Skeletal muscle tissue (tissue), 4 donors: ENCODE data around the gene HNRNPA0. TPM values are rescaled to one million over a fixed set of nuclear protein-coding genes. Genes with fewer than 3 reads are reported as not detected.
A peak's percentile ranks its signal among the peaks of the same experiment; 100 is the strongest.

ENCODE experiments used
- H3K27ac ChIP-seq: one replicate; pipeline ENCODE4 v1.7.0; 2013; ENCODE audit warnings: mild to moderate bottlenecking, low read depth, low read length, inconsistent platforms
- H3K27me3 ChIP-seq, 3 donors: one replicate each; pipeline ENCODE4 v1.7.0; 2013; ENCODE audit warnings: low read length in 3 of 3; ENCODE audit not compliant: control insufficient read depth in 3 of 3, insufficient read depth in 3 of 3
- H3K36me3 ChIP-seq, 3 donors: one replicate each; pipeline ENCODE4 v1.7.0; 2013; ENCODE audit warnings: low read length in 3 of 3; ENCODE audit not compliant: control insufficient read depth in 3 of 3, insufficient read depth in 3 of 3
- H3K4me1 ChIP-seq, 3 donors: one replicate each; pipeline ENCODE4 v1.7.0; 2013; ENCODE audit warnings: low read length in 3 of 3, mild to moderate bottlenecking in 3 of 3; ENCODE audit not compliant: control insufficient read depth in 3 of 3, insufficient read depth in 3 of 3
- H3K4me3 ChIP-seq, 3 donors: one replicate each; pipeline ENCODE4 v1.7.0; 2013; ENCODE audit warnings: low read length in 3 of 3
- H3K9ac ChIP-seq, 3 donors: one replicate each; pipeline ENCODE4 v1.7.0; 2013; ENCODE audit warnings: low read length in 3 of 3, mild to moderate bottlenecking in 3 of 3, moderate library complexity in 2 of 3, low read depth in 1 of 3
- H3K9me3 ChIP-seq, 3 donors: one replicate each; pipeline ENCODE4 v1.7.0; 2013; ENCODE audit warnings: low read length in 3 of 3; ENCODE audit not compliant: control insufficient read depth in 3 of 3
- total RNA-seq: library from RNA; depleted of rRNA; stranded (reverse); fragments of >200 nt; gene quantifications from one replicate; pipeline ENCODE4 v1.2.3, GENCODE V29; 2014
- donor health status: Osteomylitis.

HNRNPA0 gene
- total RNA-seq, 1 donor from 2014 or later, result 18.8 TPM

- no peak overlapping the region for H3K4me3 ChIP-seq
- H3K9ac ChIP-seq, result no peak overlapping the region
- peaks cover 0 to 1% (median 0%) of the 10 kb centered on the region in 3 donors for H3K9me3 ChIP-seq
- H3K36me3 ChIP-seq, result peaks cover 0 to 6% (median 0%) of the 10 kb centered on the region in 3 donors
- no peak overlapping the region for H3K27ac ChIP-seq
- H3K4me1 ChIP-seq, result no peaks in the 10 kb centered on the region
- no peaks in the 10 kb centered on the region for H3K27me3 ChIP-seq
Observed at GRCh38 chr5:137712139-137712667, 42.0 kb downstream of the HNRNPA0 start.

DNA sequence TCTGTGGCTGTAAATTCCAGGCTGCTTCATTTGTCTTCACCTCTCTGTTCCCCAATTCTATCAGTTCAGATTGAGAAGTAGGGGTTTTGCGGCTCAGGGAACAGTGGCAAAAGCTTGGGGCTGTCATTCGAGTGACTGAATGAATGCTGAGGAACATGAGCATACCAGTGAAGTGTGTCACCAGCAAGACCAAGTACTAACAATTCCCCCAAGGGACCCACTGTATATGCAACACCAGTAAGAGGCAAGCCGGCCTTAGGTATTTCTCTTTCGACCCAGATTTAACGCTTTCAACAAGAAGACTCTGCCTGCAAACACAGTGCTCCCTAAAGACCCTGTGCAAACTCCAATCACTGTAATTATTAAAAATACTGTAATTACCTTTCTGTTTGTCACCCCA, 44.1 kb downstream of the HNRNPA0 start:
- no peaks in the 10 kb centered on the region for H3K4me1 ChIP-seq
- no peak overlapping the region for H3K9ac ChIP-seq
- no peaks in the 10 kb centered on the region for H3K27me3 ChIP-seq
- H3K27ac ChIP-seq, result no peak overlapping the region
- H3K9me3 ChIP-seq, result peaks cover 0 to 1% (median 0%) of the 10 kb centered on the region in 3 donors
- peaks cover 0 to 8% (median 0%) of the 10 kb centered on the region in 3 donors for H3K36me3 ChIP-seq
- no peak overlapping the region for H3K4me3 ChIP-seq

GRCh38 chr5:137708796-137709559, 45.2 kb downstream of the HNRNPA0 start:
- H3K27me3 ChIP-seq, result no peaks in the 10 kb centered on the region
- peaks cover 0 to 9% (median 0%) of the 10 kb centered on the region in 3 donors for H3K36me3 ChIP-seq
- no peak overlapping the region for H3K27ac ChIP-seq
- no peak overlapping the region for H3K4me3 ChIP-seq
- H3K4me1 ChIP-seq, result no peaks in the 10 kb centered on the region
- H3K9ac ChIP-seq, result no peak overlapping the region
- H3K9me3 ChIP-seq, result peaks cover 0 to 1% (median 0%) of the 10 kb centered on the region in 3 donors

DNA sequence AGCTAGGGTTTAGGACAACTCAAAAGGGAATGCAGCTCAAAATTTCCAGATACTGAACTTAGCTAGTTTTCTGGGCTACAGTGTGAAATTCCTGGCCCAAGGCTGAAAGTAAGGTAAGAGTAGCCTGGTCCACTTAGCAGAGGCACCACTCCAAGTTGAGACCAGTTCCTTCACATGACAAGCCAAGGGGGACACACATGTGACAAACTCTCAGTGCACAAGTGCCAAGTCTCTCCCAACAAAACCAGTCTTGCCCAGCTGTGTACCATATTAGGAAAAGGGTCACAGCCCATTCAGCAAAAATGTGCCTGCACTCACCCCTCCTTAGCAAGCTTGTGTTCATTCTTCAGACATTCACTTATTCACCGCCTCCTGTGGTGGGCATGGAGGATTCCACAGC, 46.1 kb downstream of the HNRNPA0 start:
- Histone ChIP-seq H3K27ac (no peak overlapping the region), H3K9ac (no peak overlapping the region), H3K27me3 (no peaks in the 10 kb centered on the region), H3K9me3 (no peaks in the 10 kb centered on the region), H3K4me1 (no peaks in the 10 kb centered on the region), H3K36me3 (peaks cover 0 to 9% (median 0%) of the 10 kb centered on the region in 3 donors), H3K4me3 (no peak overlapping the region)

GRCh38 chr5:137706841-137707240, 47.3 kb downstream of the HNRNPA0 start:
- Histone ChIP-seq H3K36me3 (peaks cover 0 to 9% (median 0%) of the 10 kb centered on the region in 3 donors), H3K27me3 (no peaks in the 10 kb centered on the region), H3K9me3 (no peaks in the 10 kb centered on the region), H3K4me1 (no peaks in the 10 kb centered on the region), H3K9ac (no peak overlapping the region), H3K4me3 (no peak overlapping the region), H3K27ac (no peak overlapping the region)

DNA sequence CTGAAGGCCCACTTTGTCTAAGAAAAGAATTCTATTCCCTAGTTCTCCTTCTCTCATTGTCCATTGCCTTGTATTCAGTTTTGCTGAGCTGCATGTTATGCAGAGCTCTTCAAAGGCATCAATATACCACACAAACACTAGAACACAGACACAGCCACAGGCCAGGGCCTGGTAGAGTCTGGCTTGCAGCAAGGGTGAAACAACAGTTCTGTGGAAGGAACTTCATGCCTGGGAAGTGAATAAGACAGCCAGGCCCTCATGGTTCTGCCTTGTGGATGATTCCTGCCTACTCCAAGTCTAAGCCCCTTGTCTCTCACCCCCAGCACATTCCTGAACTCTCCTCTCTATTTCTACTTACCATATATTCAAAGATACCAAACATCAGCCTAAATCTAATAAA, 49.1 kb downstream of the HNRNPA0 start:
- Histone ChIP-seq H3K27me3 (no peaks in the 10 kb centered on the region), H3K27ac (no peak overlapping the region), H3K4me3 (no peak overlapping the region), H3K4me1 (peaks cover 0 to 1% (median 0%) of the 10 kb centered on the region in 3 donors), H3K9ac (no peak overlapping the region), H3K36me3 (peaks cover 0 to 9% (median 0%) of the 10 kb centered on the region in 3 donors), H3K9me3 (no peaks in the 10 kb centered on the region)

GRCh38 chr5:137703565-137703964, 50.6 kb downstream of the HNRNPA0 start:
- Histone ChIP-seq H3K27me3 (no peaks in the 10 kb centered on the region), H3K9me3 (no peaks in the 10 kb centered on the region), H3K4me3 (no peak overlapping the region), H3K9ac (no peak overlapping the region), H3K27ac (no peak overlapping the region), H3K36me3 (peaks cover 0 to 5% (median 0%) of the 10 kb centered on the region in 3 donors), H3K4me1 (peaks cover 8 to 14% (median 13%) of the 10 kb centered on the region in 3 donors)

- H3K27ac ChIP-seq, result no peak overlapping the region
Observed at GRCh38 chr5:137700282-137700680, 53.9 kb downstream of the HNRNPA0 start.

DNA sequence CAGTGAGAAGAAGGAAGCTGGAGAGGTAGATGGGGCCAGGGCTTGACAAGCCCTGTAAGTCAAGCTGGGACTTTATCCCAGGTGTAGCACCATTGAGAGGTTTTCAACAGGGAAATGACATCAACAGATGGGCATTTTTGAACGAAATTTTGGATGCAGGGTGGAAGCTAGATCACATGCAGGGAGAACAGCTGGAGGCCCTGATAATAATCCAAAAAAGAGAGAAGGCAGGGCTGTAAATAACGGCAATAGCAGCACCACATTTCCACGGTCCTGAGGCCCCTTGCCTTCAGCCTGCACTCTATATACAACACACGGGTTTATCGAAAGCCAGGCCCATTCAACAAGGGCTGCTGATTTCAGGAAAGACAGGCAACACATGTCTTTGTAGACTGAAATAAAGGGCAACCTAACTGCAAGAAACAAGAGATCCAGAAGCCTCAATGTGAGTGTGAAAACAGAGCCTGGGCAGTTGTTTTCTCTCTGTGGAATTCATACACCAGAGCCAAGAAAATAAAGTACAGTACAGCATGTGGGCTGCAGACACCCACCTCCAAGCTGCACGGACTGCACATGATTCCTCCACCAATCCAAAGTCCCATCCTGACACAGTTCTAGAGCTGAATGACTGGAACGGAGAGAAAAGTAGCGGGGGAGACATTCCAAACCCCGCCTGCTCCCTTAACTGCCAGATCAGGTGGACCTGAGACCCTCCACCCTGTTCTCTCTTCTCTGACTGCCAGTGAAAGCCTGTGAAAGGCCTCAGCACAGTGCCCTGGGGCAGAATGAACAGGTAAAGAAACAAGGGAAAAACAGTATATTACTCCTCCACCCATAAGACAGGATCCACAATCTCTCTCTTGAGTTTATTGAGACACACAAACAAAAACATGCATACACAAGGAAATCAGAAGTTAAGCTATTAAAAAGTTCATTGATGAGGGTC, 54.6 kb downstream of the HNRNPA0 start:
- Histone ChIP-seq H3K9ac (no peak overlapping the region), H3K36me3 (peaks cover 0 to 3% (median 0%) of the 10 kb centered on the region in 3 donors), H3K27me3 (no peaks in the 10 kb centered on the region), H3K4me1 (peaks cover 8 to 20% (median 17%) of the 10 kb centered on the region in 3 donors), H3K27ac (peak overlapping the region; percentile 34), H3K9me3 (no peaks in the 10 kb centered on the region), H3K4me3 (no peak overlapping the region)

More at GRCh38 chr5:137700282-137700680, 53.9 kb downstream of the HNRNPA0 start:
- Histone ChIP-seq H3K27me3 (no peaks in the 10 kb centered on the region), H3K9me3 (no peaks in the 10 kb centered on the region), H3K9ac (no peak overlapping the region), H3K4me1 (peaks cover 8 to 17% (median 16%) of the 10 kb centered on the region in 3 donors), H3K4me3 (no peak overlapping the region), H3K36me3 (peaks cover 0 to 3% (median 2%) of the 10 kb centered on the region in 3 donors)
